Upper lobe of right lung (tissue), 1 donor: Measurements from ENCODE around the gene USP43. TPM values are rescaled to one million over a fixed set of nuclear protein-coding genes. Genes with fewer than 3 reads are reported as not detected.

Experiments used
- ATAC-seq: fragments of 200-7000 bp; cut with Tn5 transposase; one replicate; pipeline ENCODE4 v1.9.1; 2020; ENCODE audit warnings: mild to moderate bottlenecking, moderate library complexity
- DNase-seq: peaks from one replicate; pipeline ENCODE4 v3.0.0-alpha.2; 2020
- H3K27ac ChIP-seq: fragments of 200-600 bp; one replicate; pipeline ENCODE4 v1.8.0; 2022
- H3K27me3 ChIP-seq: fragments of 200-600 bp; one replicate; pipeline ENCODE4 v1.8.0; 2022; ENCODE audit warnings: mild to moderate bottlenecking
- H3K36me3 ChIP-seq: fragments of 200-600 bp; one replicate; pipeline ENCODE4 v1.8.0; 2022
- H3K4me1 ChIP-seq: fragments of 200-600 bp; one replicate; pipeline ENCODE4 v1.8.0; 2022
- H3K4me3 ChIP-seq: fragments of 200-600 bp; one replicate; pipeline ENCODE4 v1.8.0; 2022; ENCODE audit warnings: mild to moderate bottlenecking
- H3K9me3 ChIP-seq: fragments of 200-600 bp; one replicate; pipeline ENCODE4 v1.8.0; 2022
- CTCF ChIP-seq: fragments of 200-600 bp; IDR thresholded peaks from one replicate; pipeline ENCODE4 v1.8.0; 2022; ENCODE audit warnings: antibody characterized with exemption
- intact Hi-C: fragments of 100-400 bp; cut with DNase I; formaldehyde crosslinking; loops from one replicate; pipeline ENCODE4 v1.11.0; 2022
- total RNA-seq: library from RNA; stranded (reverse); fragmentation: NEBNext Ultra II Directional; extraction: Animal tissue kit (Norgen Biotek cat#: 25700); gene quantifications from one replicate; pipeline ENCODE4 v1.2.1, GENCODE V29; 2021
- donor health status: DM: no; HTN: yes; CAD: no; lungs with severe emphysema.

Gene USP43
- total RNA-seq, 1 donor from 2014 or later = 4.3 TPM

GRCh38 chr17:9693755-9694154, 48.4 kb downstream of the USP43 start:
- intact Hi-C loops = no loop called here
- Histone ChIP-seq H3K36me3 (no peaks in the 10 kb centered on the region), H3K9me3 (no peaks in the 10 kb centered on the region), H3K27me3 (no peaks in the 10 kb centered on the region), H3K4me3 (no peak overlapping the region), H3K4me1 (no peaks in the 10 kb centered on the region), H3K27ac (no peak overlapping the region)
- TF ChIP-seq CTCF = no peak
- ATAC-seq (no peak), DNase-seq (no peak)

GRCh38 chr17:9696279-9697044, 51.1 kb downstream of the USP43 start:
- TF ChIP-seq CTCF = no peak
- no peak overlapping the region for H3K27ac ChIP-seq
- H3K4me3 ChIP-seq = no peak overlapping the region
- no peaks in the 10 kb centered on the region for H3K9me3 ChIP-seq
- peak; percentile 31 for DNase-seq
- H3K36me3 ChIP-seq = no peaks in the 10 kb centered on the region
- ATAC-seq = peak; percentile 41
- H3K4me1 ChIP-seq = no peaks in the 10 kb centered on the region
- intact Hi-C loops = no loop called here
- H3K27me3 ChIP-seq = no peaks in the 10 kb centered on the region

- peak; percentile 52 for DNase-seq
- Histone ChIP-seq H3K36me3 (no peaks in the 10 kb centered on the region), H3K4me1 (no peaks in the 10 kb centered on the region), H3K4me3 (no peak overlapping the region), H3K9me3 (no peaks in the 10 kb centered on the region), H3K27me3 (no peaks in the 10 kb centered on the region), H3K27ac (no peak overlapping the region)
- intact Hi-C loops = no loop called here
- TF ChIP-seq CTCF = no peak
- no peak for ATAC-seq
Measured at GRCh38 chr17:9700136-9700535, 54.8 kb downstream of the USP43 start.

GRCh38 chr17:9700754-9701476, 55.6 kb downstream of the USP43 start:
- no peak for TF ChIP-seq CTCF
- Histone ChIP-seq H3K36me3 (no peaks in the 10 kb centered on the region), H3K4me1 (no peaks in the 10 kb centered on the region), H3K9me3 (no peaks in the 10 kb centered on the region), H3K4me3 (no peak overlapping the region), H3K27me3 (no peaks in the 10 kb centered on the region), H3K27ac (no peak overlapping the region)
- intact Hi-C loops = no loop called here
- DNase-seq (peak; percentile 52), ATAC-seq (no peak)

- intact Hi-C loops = no loop called here
- H3K4me1 ChIP-seq = no peaks in the 10 kb centered on the region
- H3K36me3 ChIP-seq = no peaks in the 10 kb centered on the region
- DNase-seq (no peak), ATAC-seq (no peak)
- no peak overlapping the region for H3K4me3 ChIP-seq
- no peaks in the 10 kb centered on the region for H3K9me3 ChIP-seq
- H3K27me3 ChIP-seq = no peaks in the 10 kb centered on the region
- H3K27ac ChIP-seq = no peak overlapping the region
- no peak for TF ChIP-seq CTCF
Measured at GRCh38 chr17:9702482-9702881, 57.2 kb downstream of the USP43 start.
